BJ (cell line): ENCODE data around the gene CCDC14. TPM values are rescaled to one million over a fixed set of nuclear protein-coding genes. Genes with fewer than 3 reads are reported as not detected.

Source experiments
- CTCF ChIA-PET: fragments of 350-600 bp; formaldehyde crosslinking; extraction: SDS; loops from one replicate; lab custom pipeline; 2021; ENCODE audit warnings: antibody characterized with exemption, inconsistent platforms; lab: Yijun Ruan, JAX
- POLR2A ChIA-PET: fragments of 300-600 bp; sonication (Branson Sonifier 250); formaldehyde crosslinking; extraction: SDS; loops from one replicate; lab custom pipeline; 2021; ENCODE audit warnings: antibody characterized with exemption; lab: Charles Lee
- DNase-seq: peaks from one replicate; pipeline ENCODE4 v3.0.0-alpha.2; 2011; ENCODE audit warnings: low read depth
- H3K27me3 ChIP-seq: 2 replicates; pipeline ENCODE4 v1.6.0; 2011; ENCODE audit warnings: low read length; ENCODE audit not compliant: control insufficient read depth, insufficient read depth
- H3K36me3 ChIP-seq: 2 replicates; pipeline ENCODE4 v1.5.1; 2011; ENCODE audit warnings: low read length; ENCODE audit not compliant: control insufficient read depth, insufficient read depth
- H3K4me3 ChIP-seq: 2 replicates; pipeline ENCODE4 v1.5.1; 2011; ENCODE audit warnings: low read depth, mild to moderate bottlenecking, control low read depth, low read length
- CTCF ChIP-seq: IDR thresholded peaks from 2 replicates; pipeline ENCODE4 v1.5.1; 2011; ENCODE audit warnings: low read depth, mild to moderate bottlenecking, control low read depth, inconsistent platforms, low read length, moderate library complexity; ENCODE audit not compliant: insufficient read depth
- polyA plus RNA-seq: library from polyadenylated mRNA; depleted of rRNA; stranded (reverse); fragments of >200 nt; gene quantifications from 2 replicates; pipeline ENCODE4 v1.2.3, GENCODE V29; 2011

CCDC14 gene
- polyA plus RNA-seq, 1 experiment: 112 TPM

GRCh38 chr3:123884993-123885392 is 76.0 kb downstream of the CCDC14 start:
- no peak for DNase-seq
- CTCF ChIA-PET: no interaction called here
- Histone ChIP-seq H3K27me3 (no peaks in the 10 kb centered on the region), H3K4me3 (peak overlapping the region; percentile 51), H3K36me3 (peaks cover 13% of the 10 kb centered on the region)
- POLR2A ChIA-PET: no interaction called here
- TF ChIP-seq CTCF: no peak

DNA sequence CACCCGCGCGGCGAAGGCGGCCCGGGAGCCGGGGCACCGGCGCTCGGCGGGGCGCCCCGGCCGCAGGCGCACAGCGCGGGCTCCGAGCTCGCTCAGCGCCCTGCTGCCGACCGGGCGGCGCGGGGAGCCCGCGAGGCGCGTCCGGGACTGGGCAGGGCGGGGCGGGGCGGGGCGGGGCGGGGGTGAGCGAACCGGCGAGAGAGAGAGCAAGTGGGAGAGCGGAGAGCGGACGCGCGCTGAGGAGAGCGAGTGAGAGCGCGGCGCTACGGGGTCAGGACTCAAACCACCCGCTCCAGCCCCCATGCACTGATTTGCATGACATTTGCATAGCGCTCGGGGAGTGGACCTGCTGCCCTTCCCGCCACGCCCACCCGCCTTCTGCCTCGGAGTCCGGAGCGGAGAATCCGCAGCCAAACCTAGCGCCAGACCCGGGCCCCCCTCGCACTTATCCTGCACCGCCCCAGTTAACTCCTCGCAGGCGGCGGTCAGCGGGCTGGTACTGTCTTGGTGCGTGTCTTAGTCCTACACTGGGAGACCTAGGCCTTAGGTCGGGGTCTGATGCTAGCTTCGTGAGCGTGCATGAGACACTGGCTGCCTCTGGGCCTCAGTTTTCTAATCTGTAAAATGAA is 76.7 kb downstream of the CCDC14 start, which contains the start of gene MYLK:
Gene MYLK, minus strand, starts transcription at position 130 of the 629 bp plus-strand sequence. CDS start 90,491 bp downstream, outside the sequence.
- no peak for TF ChIP-seq CTCF
- peaks cover 14% of the 10 kb centered on the region for H3K36me3 ChIP-seq
- ChIA-PET CTCF (interaction anchor here (0.6 kb wide), 1 partner anchor 11 kb away, joined by 3 read pairs; no protein-coding TSS in a partner anchor), POLR2A (no interaction called here)
- DNase-seq: peak; percentile 85
- H3K27me3 ChIP-seq: no peaks in the 10 kb centered on the region
- H3K4me3 ChIP-seq: peak within 1 kb of the TSS; percentile 87

GRCh38 chr3:123883701-123884202 is 77.3 kb downstream of the CCDC14 start:
- DNase-seq: no peak
- Histone ChIP-seq H3K4me3 (peak overlapping the region; percentile 87), H3K27me3 (no peaks in the 10 kb centered on the region), H3K36me3 (peaks cover 14% of the 10 kb centered on the region)
- POLR2A ChIA-PET: no interaction called here
- CTCF ChIA-PET: interaction anchor here (0.6 to 1.4 kb wide), 2 partner anchors 11 to 160 kb away, joined by 3 to 4 read pairs; no protein-coding TSS in a partner anchor
- TF ChIP-seq CTCF: no peak

- CTCF ChIA-PET: interaction anchor here (0.8 to 2.6 kb wide), 3 partner anchors 20 to 160 kb away, joined by 3 to 8 read pairs (median 4); no protein-coding TSS in a partner anchor
- POLR2A ChIA-PET: no interaction called here
- TF ChIP-seq CTCF: no peak
Observed at GRCh38 chr3:123883111-123883510, 77.9 kb downstream of the CCDC14 start.

DNA sequence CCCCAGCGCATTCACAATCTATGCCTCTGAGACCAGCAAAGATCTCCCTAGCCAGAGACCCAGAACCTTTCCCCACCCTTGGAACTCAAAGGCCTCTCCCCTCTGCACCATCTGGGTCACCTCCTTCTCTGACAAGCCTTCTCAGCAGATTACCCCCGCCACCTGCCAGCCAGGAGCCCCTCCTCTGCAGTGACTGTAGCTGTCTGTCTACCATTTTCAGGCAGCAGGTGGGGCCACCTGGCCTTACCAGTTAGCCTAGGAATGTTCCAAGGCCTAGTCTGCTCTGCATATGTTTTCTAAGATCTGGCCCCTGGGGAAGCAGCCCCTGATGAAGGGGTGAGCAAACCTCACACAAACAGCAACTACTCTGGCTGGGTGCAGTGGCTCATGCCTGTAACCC is 79.3 kb downstream of the CCDC14 start:
- CTCF ChIA-PET: interaction anchor here (0.5 to 2.6 kb wide), 9 partner anchors 9 to 196 kb away, joined by 3 to 8 read pairs (median 3); no protein-coding TSS in a partner anchor
- Histone ChIP-seq H3K27me3 (no peaks in the 10 kb centered on the region), H3K4me3 (peak overlapping the region; percentile 87), H3K36me3 (peaks cover 24% of the 10 kb centered on the region)
- no peak for DNase-seq
- POLR2A ChIA-PET: interaction anchor here (0.5 kb wide), 1 partner anchor 55 kb away, joined by 7 read pairs; no protein-coding TSS in a partner anchor
- no peak for TF ChIP-seq CTCF

More at GRCh38 chr3:123883111-123883510, 77.9 kb downstream of the CCDC14 start:
- DNase-seq: no peak
- peaks cover 19% of the 10 kb centered on the region for H3K36me3 ChIP-seq
- H3K27me3 ChIP-seq: no peaks in the 10 kb centered on the region
- H3K4me3 ChIP-seq: peak overlapping the region; percentile 87
